GM18909 (cell line): ENCODE results near the gene TBX15.
"Not testable (repeated sequence)": the region's sequence is repeated elsewhere in the genome, so short reads cannot be mapped to it uniquely, and the experiment has no call there.

Experiments used
- ATAC-seq: cut with Tn5 transposase; IDR thresholded peaks from one replicate; pipeline ENCODE4 v1.9.1; 2021; ENCODE audit warnings: mild to moderate bottlenecking; ENCODE audit not compliant: unreplicated experiment, poor library complexity

The TBX15 gene

GRCh38 chr1:118960567-118961136 is 27.5 kb downstream of the TBX15 start:
- ATAC-seq: peak; percentile 0

DNA sequence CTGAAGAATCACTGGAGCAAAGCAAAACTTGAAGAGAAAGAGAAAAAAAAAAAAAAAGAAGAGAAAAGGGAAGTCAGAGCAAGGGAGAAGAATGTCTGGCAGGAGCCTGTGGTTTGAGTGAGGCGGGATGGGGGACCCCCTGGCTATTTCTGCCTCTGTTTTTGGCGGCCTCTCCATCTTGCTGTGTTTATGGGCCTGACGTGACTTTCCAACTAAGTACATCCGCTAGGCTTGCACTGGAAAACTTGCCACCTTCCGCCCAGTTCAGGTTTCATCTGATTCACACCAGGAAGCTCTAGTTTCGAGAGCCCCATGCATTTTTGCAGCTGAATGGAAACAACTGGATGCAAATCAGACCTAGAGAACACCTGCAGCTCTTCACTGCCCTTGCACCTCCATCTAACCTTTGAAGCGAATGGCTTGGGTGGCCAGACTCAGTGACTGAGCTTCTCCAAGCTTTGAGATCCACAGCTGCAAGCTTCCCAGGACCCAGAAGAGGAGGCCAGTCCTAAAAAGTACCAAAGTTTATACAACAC is 28.0 kb downstream of the TBX15 start:
- ATAC-seq: peak; percentile 93

GRCh38 chr1:118958937-118959631 is 29.1 kb downstream of the TBX15 start:
- no peak for ATAC-seq

GRCh38 chr1:118958140-118958539 is 30.0 kb downstream of the TBX15 start:
- no peak for ATAC-seq

DNA sequence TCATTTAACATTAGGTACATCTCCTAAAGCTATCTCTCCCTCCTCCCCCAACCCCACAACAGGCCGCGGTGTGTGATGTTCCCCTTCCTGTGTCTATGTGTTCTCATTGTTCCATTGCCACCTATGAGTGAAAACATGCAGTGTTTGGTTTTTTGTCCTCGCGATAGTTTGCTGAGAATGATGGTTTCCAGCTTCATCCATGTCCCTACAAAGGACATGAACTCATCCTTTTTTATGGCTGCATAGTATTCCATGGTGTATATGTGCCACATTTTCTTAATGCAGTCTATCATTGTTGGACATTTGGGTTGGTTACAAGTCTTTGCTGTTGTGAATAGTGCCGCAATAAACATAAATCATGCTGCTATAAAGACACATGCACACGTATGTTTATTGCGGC is 30.6 kb downstream of the TBX15 start:
- not testable (repeated sequence) for ATAC-seq

DNA sequence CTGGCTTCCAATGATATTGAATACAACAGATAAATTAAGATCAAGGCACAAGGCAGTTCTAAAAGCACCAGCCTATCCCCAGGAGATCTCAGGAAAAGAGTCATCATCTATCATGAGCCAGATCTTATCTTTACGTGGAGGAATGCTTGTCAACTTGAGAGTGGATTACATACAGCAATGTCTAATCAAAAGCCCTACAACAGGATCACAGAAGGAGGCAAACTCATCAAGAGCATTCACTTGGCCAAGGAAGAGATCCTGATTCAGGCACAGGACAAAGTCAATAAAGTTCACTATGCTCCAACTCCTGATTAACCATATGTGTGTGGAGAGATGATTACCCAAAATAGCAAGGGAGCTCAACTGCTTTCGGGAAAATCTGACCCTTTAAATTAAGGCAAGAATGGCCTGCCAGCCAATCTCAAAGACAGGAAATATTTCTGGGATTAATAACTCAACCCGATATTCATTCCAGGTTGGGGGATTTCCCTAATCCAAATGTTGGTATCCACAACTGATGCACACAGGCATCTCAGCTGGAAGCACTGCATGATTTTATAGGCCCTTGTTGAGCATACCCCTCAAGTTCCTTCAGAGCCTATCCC is 33.7 kb downstream of the TBX15 start:
- no peak for ATAC-seq

- no peak for ATAC-seq
Observed at GRCh38 chr1:118951270-118951936, 36.7 kb downstream of the TBX15 start.

- no peak for ATAC-seq
Observed at GRCh38 chr1:118949315-118949714, 38.8 kb downstream of the TBX15 start.

DNA sequence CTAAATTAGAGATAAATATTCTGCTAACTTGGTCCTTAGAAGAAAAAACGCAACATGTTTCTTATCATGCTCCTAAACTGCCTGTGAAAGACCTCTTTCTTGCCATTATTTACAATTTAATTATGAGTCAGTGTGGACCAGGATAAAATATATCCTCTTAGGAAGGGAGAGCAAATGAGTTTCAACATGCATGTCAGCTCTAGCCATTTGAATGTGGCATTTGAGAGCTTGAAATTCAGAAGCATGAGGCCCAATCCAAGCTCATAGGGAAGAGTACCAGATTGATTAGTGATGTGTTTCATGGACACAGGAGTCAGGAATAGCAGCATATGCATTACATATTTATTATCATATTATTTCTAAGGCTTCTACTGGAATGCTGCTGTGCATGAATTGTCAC is 39.3 kb downstream of the TBX15 start:
- ATAC-seq: no peak

GRCh38 chr1:118948351-118948750 is 39.8 kb downstream of the TBX15 start:
- ATAC-seq: no peak

DNA sequence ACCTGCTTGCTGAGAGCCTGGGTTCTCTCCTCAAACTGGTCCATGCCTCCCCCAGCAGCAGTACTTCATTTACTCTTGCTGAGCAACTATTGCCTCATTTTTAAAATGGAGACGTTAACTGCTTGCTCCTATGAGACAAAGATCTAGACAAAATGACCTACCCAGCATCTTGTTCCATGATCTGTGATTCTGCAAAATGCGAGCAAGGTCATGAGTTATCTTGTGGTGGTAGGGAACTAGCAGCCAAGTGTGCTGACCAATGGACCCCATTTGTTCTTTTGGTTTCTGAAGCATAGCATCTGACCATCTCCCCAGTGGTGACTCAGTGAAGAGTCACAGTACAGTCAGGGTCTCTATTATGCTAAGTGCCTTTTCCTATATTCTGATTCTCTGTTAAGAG is 40.4 kb downstream of the TBX15 start:
- no peak for ATAC-seq

GRCh38 chr1:118947003-118947765 is 41.0 kb downstream of the TBX15 start:
- no peak for ATAC-seq

DNA sequence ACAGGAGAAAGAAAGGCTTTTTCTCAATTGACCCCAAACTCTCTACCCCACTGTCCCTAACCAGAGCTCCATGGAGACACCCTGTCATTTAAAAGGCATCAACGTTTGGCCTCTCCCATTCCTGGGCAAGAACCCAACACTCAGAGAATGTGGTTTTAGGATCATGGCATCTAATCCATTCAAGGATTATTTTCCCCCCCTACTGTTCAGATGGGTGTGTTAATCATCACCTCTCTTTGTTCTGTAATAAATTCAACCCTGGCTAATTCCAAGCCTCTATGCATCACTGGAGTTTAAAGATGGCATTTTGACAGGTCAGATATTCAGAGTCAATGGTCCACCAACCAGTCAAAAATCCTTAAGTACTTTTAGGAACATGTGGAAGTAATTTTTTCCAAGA is 42.7 kb downstream of the TBX15 start:
- no peak for ATAC-seq

DNA sequence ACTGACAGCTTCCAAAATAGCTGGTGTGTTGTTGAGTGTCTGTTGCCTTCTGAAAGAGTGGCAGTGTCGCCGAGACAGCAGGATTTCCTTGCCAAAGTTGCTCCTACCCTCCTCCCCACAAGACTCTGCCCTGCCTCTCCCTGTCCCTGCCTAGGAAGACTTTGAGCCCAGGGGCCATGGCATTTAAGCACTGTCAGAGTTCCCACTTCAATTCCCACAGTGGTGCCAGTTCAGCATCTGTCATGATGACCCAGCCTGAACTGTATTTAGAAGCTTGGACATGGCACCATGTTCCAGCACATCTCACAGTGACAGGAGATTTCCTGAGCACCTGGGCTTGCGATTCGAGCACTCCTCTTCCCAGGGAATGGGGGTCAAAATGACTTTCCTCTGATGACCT is 43.6 kb downstream of the TBX15 start:
- ATAC-seq: no peak

- no peak for ATAC-seq
Observed at GRCh38 chr1:118944133-118944532, 44.0 kb downstream of the TBX15 start.

DNA sequence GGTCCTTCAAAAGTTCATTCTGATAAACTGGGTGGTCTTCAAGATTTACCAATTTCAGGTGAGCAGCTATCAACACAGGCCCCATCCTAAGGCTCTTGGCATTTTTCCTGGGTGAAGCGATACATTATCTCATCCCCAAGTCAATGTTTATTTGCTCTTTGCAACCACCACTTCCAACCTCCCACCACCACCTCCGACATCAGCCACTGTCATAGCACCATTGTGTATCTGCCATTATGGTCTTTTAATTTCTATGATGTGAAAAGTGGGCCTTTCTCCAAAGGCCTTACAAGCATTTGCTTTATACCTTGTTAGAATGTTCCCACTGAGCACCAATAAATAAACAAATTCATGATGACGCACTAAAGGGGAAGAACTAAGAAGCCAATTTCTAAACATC is 47.2 kb downstream of the TBX15 start:
- ATAC-seq: no peak

- ATAC-seq: no peak
Observed at GRCh38 chr1:118937413-118938072, 50.6 kb downstream of the TBX15 start.

GRCh38 chr1:118934706-118935105 is 53.4 kb downstream of the TBX15 start:
- ATAC-seq: no peak

DNA sequence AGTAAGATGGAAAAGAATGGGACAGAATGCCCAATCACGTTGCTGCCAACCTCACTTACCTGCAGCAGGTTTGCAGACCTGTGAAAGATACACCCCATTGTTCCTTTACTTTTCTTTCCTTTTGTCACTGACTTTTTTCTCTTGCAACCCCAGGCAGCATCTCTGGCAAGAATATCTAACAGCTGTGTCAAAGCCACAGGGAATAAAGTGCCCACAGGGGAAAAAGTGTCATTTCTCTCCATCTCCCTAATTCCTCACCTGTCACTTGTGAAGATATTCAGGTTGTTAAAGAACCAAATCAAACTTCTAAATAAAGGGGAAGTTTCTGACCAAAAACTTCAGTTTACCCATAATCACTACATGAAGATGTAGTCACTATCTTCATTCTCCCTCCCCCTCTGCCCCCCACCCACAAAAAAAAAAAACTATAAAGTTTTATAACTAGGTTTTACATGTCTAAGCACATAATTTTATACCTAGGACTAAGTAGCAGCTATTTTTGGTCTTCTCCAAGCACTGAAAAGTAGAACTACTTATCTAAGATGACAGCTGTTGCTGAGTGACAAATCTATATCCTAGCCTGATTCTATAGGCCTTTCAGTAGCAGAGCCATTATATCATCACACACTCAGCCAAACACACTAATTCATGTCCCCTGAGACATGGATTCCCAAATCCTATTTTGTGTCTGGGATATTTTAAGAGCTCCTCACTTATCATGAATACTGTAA is 54.9 kb downstream of the TBX15 start:
- ATAC-seq: no peak
